Prostate gland (tissue), 2 donors: ENCODE measurements around the gene P2RY13. TPM values are rescaled to one million over a fixed set of nuclear protein-coding genes. Genes with fewer than 3 reads are reported as not detected.

Experiments used
- DNase-seq: peaks from one replicate; pipeline ENCODE4 v3.0.0-alpha.2; 2019; ENCODE audit warnings: low spot score
- H3K27ac ChIP-seq, 2 donors: fragments of 200-600 bp; sonication (generic); 2 replicates each; pipeline ENCODE4 v1.5.1; 2017 to 2019
- H3K27me3 ChIP-seq: fragments of 200-600 bp; sonication (generic); replicated peaks from 2 replicates; pipeline ENCODE4 v1.5.1; 2019; ENCODE audit not compliant: insufficient read depth
- H3K36me3 ChIP-seq, 2 donors: fragments of 200-600 bp; sonication (generic); 1 replicate in 1 of 2; 2 replicates in 1 of 2; pipeline versions ENCODE4 v1.5.1 to v1.8.1; 2017 to 2019
- H3K4me1 ChIP-seq: fragments of 200-600 bp; sonication (generic); replicated peaks from 2 replicates; pipeline ENCODE4 v1.5.1; 2019
- H3K4me3 ChIP-seq, 2 donors: fragments of 200-600 bp; sonication (generic); 2 replicates each; pipeline ENCODE4 v1.5.1; 2017 to 2019
- H3K9me3 ChIP-seq: fragments of 200-600 bp; sonication (generic); 2 replicates; pipeline ENCODE4 v1.5.1; 2017
- POLR2A ChIP-seq: fragments of 450-650 bp; IDR thresholded peaks from one replicate; pipeline ENCODE4 v1.6.1; 2016; ENCODE audit warnings: antibody characterized with exemption, mild to moderate bottlenecking
- POLR2AphosphoS5 ChIP-seq: sonication (generic); formaldehyde crosslinking; IDR thresholded peaks from one replicate; pipeline ENCODE4 v1.6.1; 2017; ENCODE audit warnings: antibody characterized with exemption
- WGBS: methylation state at CpG from one replicate; pipeline ENCODE4 v1.1.5; 2018; 5-methylcytosine and 5-hydroxymethylcytosine counted together
- intact Hi-C: fragments of 100-400 bp; cut with DNase I; formaldehyde crosslinking; loops from one replicate; pipeline ENCODE4 v1.14.2; 2022
- total RNA-seq, 2 donors: library from RNA; depleted of rRNA; stranded (reverse); fragments of >200 nt; gene quantifications; one replicate each; pipeline ENCODE4 v1.1.0, GENCODE V29; 2016
- TF ChIP-seq, protein P1 (sequence below), 4 experiments: fragments of 200-600 bp in 2 of 4; fragments of 450-650 bp in 2 of 4; sonication (generic) in 2 of 4; IDR thresholded peaks; 1 replicate in 3 of 4; 2 replicates in 1 of 4; pipeline ENCODE4 v1.5.1; 2016 to 2019; ENCODE audit warnings: antibody characterized with exemption in 4 of 4, mild to moderate bottlenecking in 2 of 4, moderate library complexity in 2 of 4

P2RY13 gene
- total RNA-seq, 2 donors from 2014 or later, result 0.28 to 0.73 TPM

DNA sequence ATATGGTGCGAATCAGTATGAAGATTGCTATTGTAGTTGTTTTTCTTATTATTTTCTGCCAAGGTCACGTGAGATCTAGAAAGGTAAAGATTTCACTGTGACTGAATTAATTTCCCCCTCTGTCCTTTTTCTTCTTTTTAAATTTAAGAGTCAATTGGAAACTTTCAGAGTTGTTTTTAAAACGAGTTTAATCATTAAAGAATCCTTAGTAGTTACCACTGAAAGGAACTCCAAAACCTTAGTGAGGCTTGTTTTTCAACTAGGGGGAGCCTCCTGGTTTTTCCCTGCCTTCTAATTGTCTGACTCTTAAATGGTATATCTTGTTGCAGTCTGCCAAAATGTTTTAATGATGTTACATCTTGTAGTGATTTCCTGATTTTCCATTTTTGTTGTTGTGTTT, 37.6 kb upstream of the P2RY13 start:
- H3K4me1 ChIP-seq, result no peaks in the 10 kb centered on the region
- H3K27me3 ChIP-seq, result no peaks in the 10 kb centered on the region
- DNase-seq, result no peak
- TF ChIP-seq POLR2A, result no peak
- TF ChIP-seq, protein P1, sequence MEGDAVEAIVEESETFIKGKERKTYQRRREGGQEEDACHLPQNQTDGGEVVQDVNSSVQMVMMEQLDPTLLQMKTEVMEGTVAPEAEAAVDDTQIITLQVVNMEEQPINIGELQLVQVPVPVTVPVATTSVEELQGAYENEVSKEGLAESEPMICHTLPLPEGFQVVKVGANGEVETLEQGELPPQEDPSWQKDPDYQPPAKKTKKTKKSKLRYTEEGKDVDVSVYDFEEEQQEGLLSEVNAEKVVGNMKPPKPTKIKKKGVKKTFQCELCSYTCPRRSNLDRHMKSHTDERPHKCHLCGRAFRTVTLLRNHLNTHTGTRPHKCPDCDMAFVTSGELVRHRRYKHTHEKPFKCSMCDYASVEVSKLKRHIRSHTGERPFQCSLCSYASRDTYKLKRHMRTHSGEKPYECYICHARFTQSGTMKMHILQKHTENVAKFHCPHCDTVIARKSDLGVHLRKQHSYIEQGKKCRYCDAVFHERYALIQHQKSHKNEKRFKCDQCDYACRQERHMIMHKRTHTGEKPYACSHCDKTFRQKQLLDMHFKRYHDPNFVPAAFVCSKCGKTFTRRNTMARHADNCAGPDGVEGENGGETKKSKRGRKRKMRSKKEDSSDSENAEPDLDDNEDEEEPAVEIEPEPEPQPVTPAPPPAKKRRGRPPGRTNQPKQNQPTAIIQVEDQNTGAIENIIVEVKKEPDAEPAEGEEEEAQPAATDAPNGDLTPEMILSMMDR (IDR thresholded peaks at IDR 0.05), result no peak
- no peak for TF ChIP-seq POLR2AphosphoS5
- intact Hi-C loops, result no loop called here
- H3K9me3 ChIP-seq, result no peaks in the 10 kb centered on the region
- 77% methylated on average over 3 of the region's 3 CpGs for WGBS
- no peaks in the 10 kb centered on the region for H3K36me3 ChIP-seq
- no peak overlapping the region for H3K4me3 ChIP-seq
- H3K27ac ChIP-seq, result no peak overlapping the region

DNA sequence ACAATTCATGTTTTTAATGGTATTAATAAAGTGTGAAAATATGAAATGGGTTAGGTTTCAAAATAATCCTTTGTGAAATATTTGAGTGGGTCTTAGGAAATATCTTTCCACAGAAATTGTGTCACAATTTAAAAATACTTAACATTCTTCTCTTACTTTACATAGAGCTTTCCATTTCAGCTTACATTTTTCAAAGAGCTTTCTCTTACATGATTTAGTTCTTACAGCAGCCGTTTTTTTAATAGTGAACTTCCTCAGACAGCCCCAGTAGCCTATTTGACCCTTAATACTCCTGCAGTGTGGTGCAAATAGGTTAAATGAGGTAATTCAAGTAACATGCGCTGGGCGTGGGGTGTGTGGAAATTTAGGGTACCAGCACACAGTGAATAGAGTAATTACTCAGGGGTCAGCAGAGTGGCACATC, 33.4 kb upstream of the P2RY13 start:
- WGBS, result 69% methylated on average over 3 of the region's 3 CpGs
- H3K27me3 ChIP-seq, result no peaks in the 10 kb centered on the region
- intact Hi-C loops, result no loop called here
- no peaks in the 10 kb centered on the region for H3K36me3 ChIP-seq
- no peak overlapping the region for H3K4me3 ChIP-seq
- no peaks in the 10 kb centered on the region for H3K9me3 ChIP-seq
- DNase-seq, result no peak
- TF ChIP-seq POLR2AphosphoS5 (no peak), POLR2A (no peak)
- TF ChIP-seq, protein P1 (IDR thresholded peaks at IDR 0.05), result no peak
- no peak overlapping the region for H3K27ac ChIP-seq
- H3K4me1 ChIP-seq, result peaks cover under 1% of the 10 kb centered on the region

DNA sequence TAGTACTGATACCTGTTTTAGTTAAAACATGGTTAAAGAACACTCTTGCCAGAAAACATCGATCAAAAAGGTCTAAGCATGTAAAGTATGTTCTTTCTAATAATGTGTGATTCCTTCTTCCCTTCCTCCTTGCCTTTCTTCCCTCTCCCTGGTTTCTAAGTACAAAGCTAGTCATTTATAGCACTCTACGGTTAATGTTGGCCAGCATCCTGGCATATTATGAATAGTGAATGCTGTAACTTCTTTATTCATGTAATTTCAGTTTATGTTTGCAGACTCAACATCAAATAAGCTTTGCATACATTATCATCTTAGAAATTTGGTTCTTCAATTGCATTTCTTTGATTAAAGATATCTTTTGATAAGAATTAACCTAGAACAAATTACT, 28.1 kb upstream of the P2RY13 start:
- Histone ChIP-seq H3K9me3 (no peaks in the 10 kb centered on the region), H3K27ac (no peak overlapping the region), H3K27me3 (no peaks in the 10 kb centered on the region), H3K4me1 (peaks cover 2% of the 10 kb centered on the region), H3K4me3 (no peak overlapping the region), H3K36me3 (no peaks in the 10 kb centered on the region)
- intact Hi-C loops, result no loop called here
- DNase-seq, result no peak
- no peak for TF ChIP-seq POLR2A
- no peak for TF ChIP-seq POLR2AphosphoS5
- TF ChIP-seq, protein P1 (IDR thresholded peaks at IDR 0.05), result no peak
- WGBS, result 30% methylated on average over 2 of the region's 2 CpGs

DNA sequence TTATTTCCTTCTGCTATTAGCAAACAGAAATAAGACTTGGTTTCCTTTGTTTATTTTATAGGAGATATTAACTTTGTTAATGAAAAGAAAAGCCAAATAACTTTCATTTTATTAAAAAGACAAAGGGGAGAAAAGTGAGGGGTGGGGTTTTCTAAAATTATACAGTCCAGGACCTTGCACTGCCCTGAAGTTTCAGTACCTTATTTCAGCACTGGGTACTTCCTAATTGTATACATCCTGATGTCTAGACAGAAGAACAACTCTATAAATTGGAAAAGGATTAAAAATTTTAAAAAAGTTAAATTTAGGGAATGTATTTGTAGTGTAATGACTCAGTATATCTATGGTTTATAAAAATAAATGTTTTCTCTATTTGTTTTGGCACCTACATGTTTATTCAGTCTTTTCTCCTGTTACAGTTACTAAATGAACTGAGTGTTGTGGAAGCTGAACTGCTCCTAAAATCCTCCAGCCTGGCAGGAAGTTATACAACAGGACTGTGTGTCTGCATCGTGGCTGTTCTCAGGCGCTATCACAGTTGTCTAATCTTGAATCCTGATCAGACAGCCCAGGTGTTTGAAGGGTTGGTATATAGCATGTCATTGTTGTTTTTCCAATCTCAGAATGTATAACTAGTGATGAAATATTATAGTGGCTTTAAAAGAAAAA, 27.6 kb upstream of the P2RY13 start:
- peaks cover 2% of the 10 kb centered on the region for H3K4me1 ChIP-seq
- H3K9me3 ChIP-seq, result no peaks in the 10 kb centered on the region
- no peak for TF ChIP-seq POLR2AphosphoS5
- TF ChIP-seq, protein P1 (IDR thresholded peaks at IDR 0.05), result no peak
- TF ChIP-seq POLR2A, result no peak
- DNase-seq, result no peak
- H3K27ac ChIP-seq, result no peak overlapping the region
- H3K27me3 ChIP-seq, result no peaks in the 10 kb centered on the region
- H3K36me3 ChIP-seq, result no peaks in the 10 kb centered on the region
- intact Hi-C loops, result no loop called here
- no peak overlapping the region for H3K4me3 ChIP-seq
- WGBS, result 11% methylated on average over 2 of the region's 2 CpGs

DNA sequence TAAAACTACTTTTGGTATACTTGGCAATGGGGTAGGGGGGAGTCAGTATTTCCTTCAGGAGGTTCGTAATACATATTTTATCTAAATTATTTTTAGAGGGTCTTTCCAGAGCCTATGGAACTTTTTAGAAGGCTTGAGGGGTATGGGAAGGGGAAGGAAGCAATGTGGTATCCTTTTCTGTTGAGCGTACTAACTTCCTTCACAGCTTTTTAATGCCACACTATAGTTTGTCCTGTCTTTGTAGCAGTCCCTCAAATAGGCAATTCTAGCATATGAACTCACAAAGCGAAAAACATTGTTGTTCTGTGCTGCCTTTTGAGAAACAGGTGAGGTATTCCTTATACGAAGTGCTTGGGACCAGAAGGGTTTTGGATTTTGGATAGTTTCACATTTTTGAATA, 22.3 kb upstream of the P2RY13 start:
- no peak overlapping the region for H3K27ac ChIP-seq
- H3K9me3 ChIP-seq, result no peaks in the 10 kb centered on the region
- 90% methylated on average over 4 of the region's 4 CpGs for WGBS
- no peaks in the 10 kb centered on the region for H3K36me3 ChIP-seq
- TF ChIP-seq, protein P1 (IDR thresholded peaks at IDR 0.05), result no peak
- TF ChIP-seq POLR2AphosphoS5 (no peak), POLR2A (no peak)
- H3K4me3 ChIP-seq, result no peak overlapping the region
- no peaks in the 10 kb centered on the region for H3K4me1 ChIP-seq
- intact Hi-C loops, result no loop called here
- no peak for DNase-seq
- H3K27me3 ChIP-seq, result no peaks in the 10 kb centered on the region
